ENCODE data around the gene UNC13A. TPM values are rescaled to one million over a fixed set of nuclear protein-coding genes. Genes with fewer than 3 reads are reported as not detected.

Gene UNC13A
- total RNA-seq, 1 experiment from 2014 or later, result 41.1 TPM

DNA sequence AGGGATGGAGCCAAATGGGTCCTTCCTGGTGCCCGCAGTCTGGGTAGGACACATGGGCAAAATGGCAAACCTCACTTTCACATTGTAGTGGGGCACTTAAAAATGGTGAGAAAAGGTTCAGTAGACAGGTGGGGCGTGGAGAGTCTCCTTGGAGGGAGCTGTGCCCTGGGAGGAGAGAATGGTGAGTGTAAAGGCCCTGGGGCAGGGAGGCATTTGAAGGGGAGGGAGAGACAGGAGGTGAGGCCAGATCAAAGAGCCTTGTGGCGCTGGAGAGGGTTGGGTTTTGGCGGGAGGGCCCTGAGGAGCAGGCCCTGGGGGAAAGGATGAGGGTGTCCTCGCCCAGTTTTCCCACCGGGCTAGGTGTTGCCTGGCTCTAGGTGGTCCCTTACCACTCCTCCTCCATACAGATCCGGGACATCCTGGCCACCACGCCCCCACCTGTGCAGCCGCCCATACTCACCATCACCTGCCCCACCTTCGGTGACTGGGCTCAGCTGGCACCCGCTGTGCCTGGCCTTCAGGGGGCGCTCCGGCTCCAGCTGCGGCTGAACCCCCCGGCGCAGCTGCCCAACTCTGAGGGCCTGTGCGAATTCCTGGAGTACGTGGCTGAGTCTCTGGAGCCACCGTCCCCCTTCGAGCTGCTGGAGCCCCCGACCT, 37.4 kb upstream of the UNC13A start:
- POLR2A ChIA-PET, result interaction anchor here (0.6 kb wide), 1 partner anchor 180 kb away, joined by 4 read pairs; no protein-coding TSS in a partner anchor
- Mint-ChIP-seq H3K4me3 (no peak overlapping the region), H3K9me3 (no peaks in the 10 kb centered on the region), H3K27me3 (ENCODE audit: low read depth) (no peaks in the 10 kb centered on the region), H3K36me3 (peaks cover 39% of the 10 kb centered on the region), H3K27ac (peak overlapping the region; percentile 33; the same call in 1 of the 2 replicates), H3K4me1 (peaks cover 11% of the 10 kb centered on the region)
- DNase-seq (ENCODE audit: low spot score) (peak; percentile 77), ATAC-seq (peak; percentile 91)
- no peak for TF ChIP-seq HMGA2 (CRISPR knock-in tag; IDR thresholded peaks at IDR 0.05)
- TF ChIP-seq, protein P1, sequence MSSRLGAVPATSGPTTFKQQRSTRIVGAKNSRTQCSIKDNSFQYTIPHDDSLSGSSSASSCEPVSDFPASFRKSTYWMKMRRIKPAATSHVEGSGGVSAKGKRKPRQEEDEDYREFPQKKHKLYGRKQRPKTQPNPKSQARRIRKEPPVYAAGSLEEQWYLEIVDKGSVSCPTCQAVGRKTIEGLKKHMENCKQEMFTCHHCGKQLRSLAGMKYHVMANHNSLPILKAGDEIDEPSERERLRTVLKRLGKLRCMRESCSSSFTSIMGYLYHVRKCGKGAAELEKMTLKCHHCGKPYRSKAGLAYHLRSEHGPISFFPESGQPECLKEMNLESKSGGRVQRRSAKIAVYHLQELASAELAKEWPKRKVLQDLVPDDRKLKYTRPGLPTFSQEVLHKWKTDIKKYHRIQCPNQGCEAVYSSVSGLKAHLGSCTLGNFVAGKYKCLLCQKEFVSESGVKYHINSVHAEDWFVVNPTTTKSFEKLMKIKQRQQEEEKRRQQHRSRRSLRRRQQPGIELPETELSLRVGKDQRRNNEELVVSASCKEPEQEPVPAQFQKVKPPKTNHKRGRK (CRISPR knock-in tag; IDR thresholded peaks at IDR 0.05; ENCODE audit: borderline replicate concordance), result no peak
- TF ChIP-seq, protein P2, sequence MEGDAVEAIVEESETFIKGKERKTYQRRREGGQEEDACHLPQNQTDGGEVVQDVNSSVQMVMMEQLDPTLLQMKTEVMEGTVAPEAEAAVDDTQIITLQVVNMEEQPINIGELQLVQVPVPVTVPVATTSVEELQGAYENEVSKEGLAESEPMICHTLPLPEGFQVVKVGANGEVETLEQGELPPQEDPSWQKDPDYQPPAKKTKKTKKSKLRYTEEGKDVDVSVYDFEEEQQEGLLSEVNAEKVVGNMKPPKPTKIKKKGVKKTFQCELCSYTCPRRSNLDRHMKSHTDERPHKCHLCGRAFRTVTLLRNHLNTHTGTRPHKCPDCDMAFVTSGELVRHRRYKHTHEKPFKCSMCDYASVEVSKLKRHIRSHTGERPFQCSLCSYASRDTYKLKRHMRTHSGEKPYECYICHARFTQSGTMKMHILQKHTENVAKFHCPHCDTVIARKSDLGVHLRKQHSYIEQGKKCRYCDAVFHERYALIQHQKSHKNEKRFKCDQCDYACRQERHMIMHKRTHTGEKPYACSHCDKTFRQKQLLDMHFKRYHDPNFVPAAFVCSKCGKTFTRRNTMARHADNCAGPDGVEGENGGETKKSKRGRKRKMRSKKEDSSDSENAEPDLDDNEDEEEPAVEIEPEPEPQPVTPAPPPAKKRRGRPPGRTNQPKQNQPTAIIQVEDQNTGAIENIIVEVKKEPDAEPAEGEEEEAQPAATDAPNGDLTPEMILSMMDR (IDR thresholded peaks at IDR 0.05), result peak; percentile 76
- CTCF ChIA-PET, result interaction anchor here (0.6 to 2.4 kb wide), 17 partner anchors 9 to 275 kb away, joined by 3 to 26 read pairs (median 5); partner anchors contain the start of gene RPL18A

DNA sequence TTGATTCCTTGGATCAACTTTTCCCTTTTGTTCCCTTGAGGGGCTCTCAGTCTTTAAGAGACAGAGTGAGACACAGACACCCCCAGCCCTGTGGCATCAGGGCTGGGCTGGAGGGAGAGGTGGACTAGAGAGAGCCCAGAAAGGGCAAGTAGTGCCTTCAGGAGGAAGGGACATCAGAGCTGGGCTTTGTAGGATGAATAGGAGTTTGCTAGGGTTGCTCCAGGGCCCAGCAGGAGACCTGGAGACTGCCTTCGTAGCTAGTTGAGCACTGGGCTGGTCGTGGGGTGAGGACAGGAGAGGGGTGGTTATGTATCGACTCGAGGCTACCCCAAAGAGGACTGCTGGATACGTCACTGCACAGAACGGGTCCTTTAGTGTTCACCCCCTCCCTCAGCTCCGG, 36.5 kb upstream of the UNC13A start:
- CTCF ChIA-PET, result interaction anchor here (1.3 to 2.4 kb wide), 4 partner anchors 8 to 42 kb away, joined by 5 to 16 read pairs (median 9); no protein-coding TSS in a partner anchor
- H3K9me3 Mint-ChIP-seq, result no peaks in the 10 kb centered on the region
- ATAC-seq (no peak), DNase-seq (ENCODE audit: low spot score) (no peak)
- H3K36me3 Mint-ChIP-seq, result peaks cover 31% of the 10 kb centered on the region
- no peaks in the 10 kb centered on the region for H3K27me3 Mint-ChIP-seq (ENCODE audit: low read depth)
- no peak overlapping the region for H3K27ac Mint-ChIP-seq
- H3K4me1 Mint-ChIP-seq, result peaks cover 18% of the 10 kb centered on the region
- POLR2A ChIA-PET, result no interaction called here
- TF ChIP-seq ZNF232 (CRISPR knock-in tag; IDR thresholded peaks at IDR 0.05) (no peak), ELF4 (CRISPR knock-in tag; IDR thresholded peaks at IDR 0.05; ENCODE audit: low read depth) (no peak), ZNF317 (CRISPR knock-in tag; IDR thresholded peaks at IDR 0.05; ENCODE audit: borderline replicate concordance, low read depth) (no peak), PRRX2 (CRISPR knock-in tag; IDR thresholded peaks at IDR 0.05) (no peak), SMAD3 (CRISPR knock-in tag; IDR thresholded peaks at IDR 0.05; ENCODE audit: borderline replicate concordance) (no peak)
- TF ChIP-seq, protein P3, sequence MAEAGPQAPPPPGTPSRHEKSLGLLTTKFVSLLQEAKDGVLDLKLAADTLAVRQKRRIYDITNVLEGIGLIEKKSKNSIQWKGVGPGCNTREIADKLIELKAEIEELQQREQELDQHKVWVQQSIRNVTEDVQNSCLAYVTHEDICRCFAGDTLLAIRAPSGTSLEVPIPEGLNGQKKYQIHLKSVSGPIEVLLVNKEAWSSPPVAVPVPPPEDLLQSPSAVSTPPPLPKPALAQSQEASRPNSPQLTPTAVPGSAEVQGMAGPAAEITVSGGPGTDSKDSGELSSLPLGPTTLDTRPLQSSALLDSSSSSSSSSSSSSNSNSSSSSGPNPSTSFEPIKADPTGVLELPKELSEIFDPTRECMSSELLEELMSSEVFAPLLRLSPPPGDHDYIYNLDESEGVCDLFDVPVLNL (CRISPR knock-in tag; IDR thresholded peaks at IDR 0.05; ENCODE audit: borderline replicate concordance, low read depth), result no peak
- TF ChIP-seq, protein P4, sequence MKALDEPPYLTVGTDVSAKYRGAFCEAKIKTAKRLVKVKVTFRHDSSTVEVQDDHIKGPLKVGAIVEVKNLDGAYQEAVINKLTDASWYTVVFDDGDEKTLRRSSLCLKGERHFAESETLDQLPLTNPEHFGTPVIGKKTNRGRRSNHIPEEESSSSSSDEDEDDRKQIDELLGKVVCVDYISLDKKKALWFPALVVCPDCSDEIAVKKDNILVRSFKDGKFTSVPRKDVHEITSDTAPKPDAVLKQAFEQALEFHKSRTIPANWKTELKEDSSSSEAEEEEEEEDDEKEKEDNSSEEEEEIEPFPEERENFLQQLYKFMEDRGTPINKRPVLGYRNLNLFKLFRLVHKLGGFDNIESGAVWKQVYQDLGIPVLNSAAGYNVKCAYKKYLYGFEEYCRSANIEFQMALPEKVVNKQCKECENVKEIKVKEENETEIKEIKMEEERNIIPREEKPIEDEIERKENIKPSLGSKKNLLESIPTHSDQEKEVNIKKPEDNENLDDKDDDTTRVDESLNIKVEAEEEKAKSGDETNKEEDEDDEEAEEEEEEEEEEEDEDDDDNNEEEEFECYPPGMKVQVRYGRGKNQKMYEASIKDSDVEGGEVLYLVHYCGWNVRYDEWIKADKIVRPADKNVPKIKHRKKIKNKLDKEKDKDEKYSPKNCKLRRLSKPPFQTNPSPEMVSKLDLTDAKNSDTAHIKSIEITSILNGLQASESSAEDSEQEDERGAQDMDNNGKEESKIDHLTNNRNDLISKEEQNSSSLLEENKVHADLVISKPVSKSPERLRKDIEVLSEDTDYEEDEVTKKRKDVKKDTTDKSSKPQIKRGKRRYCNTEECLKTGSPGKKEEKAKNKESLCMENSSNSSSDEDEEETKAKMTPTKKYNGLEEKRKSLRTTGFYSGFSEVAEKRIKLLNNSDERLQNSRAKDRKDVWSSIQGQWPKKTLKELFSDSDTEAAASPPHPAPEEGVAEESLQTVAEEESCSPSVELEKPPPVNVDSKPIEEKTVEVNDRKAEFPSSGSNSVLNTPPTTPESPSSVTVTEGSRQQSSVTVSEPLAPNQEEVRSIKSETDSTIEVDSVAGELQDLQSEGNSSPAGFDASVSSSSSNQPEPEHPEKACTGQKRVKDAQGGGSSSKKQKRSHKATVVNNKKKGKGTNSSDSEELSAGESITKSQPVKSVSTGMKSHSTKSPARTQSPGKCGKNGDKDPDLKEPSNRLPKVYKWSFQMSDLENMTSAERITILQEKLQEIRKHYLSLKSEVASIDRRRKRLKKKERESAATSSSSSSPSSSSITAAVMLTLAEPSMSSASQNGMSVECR (CRISPR knock-in tag; IDR thresholded peaks at IDR 0.05; ENCODE audit: borderline replicate concordance), result no peak
- TF ChIP-seq, protein P5, sequence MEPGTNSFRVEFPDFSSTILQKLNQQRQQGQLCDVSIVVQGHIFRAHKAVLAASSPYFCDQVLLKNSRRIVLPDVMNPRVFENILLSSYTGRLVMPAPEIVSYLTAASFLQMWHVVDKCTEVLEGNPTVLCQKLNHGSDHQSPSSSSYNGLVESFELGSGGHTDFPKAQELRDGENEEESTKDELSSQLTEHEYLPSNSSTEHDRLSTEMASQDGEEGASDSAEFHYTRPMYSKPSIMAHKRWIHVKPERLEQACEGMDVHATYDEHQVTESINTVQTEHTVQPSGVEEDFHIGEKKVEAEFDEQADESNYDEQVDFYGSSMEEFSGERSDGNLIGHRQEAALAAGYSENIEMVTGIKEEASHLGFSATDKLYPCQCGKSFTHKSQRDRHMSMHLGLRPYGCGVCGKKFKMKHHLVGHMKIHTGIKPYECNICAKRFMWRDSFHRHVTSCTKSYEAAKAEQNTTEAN (CRISPR knock-in tag; IDR thresholded peaks at IDR 0.05), result no peak
- no peak overlapping the region for H3K4me3 Mint-ChIP-seq

Data from WTC11 (cell line).